T-helper 2 cell treated with Interferon-gamma antibody and Interleukin-4, amounts not matched to agents 5 μg/mL and 100 μg/mL, for 36 hours (primary cell): ENCODE results near the gene TUBA1A.
"Not testable (repeated sequence)": the region's sequence is repeated elsewhere in the genome, so short reads cannot be mapped to it uniquely, and the experiment has no call there.

Experiments
- DNase-seq: peaks from one replicate; pipeline ENCODE4 v3.0.0; 2021; ENCODE audit warnings: low spot score
- H3K27ac Mint-ChIP-seq: one replicate; pipeline ENCODE4 v1.8.0; 2021; ENCODE audit warnings: mild to moderate bottlenecking, mixed read lengths
- H3K27me3 Mint-ChIP-seq: one replicate; pipeline ENCODE4 v1.8.0; 2021; ENCODE audit warnings: low read depth, mixed read lengths
- H3K36me3 Mint-ChIP-seq: one replicate; pipeline ENCODE4 v1.8.0; 2021; ENCODE audit warnings: low read depth, mixed read lengths
- H3K4me1 Mint-ChIP-seq: one replicate; pipeline ENCODE4 v1.8.0; 2021; ENCODE audit warnings: low read depth, mixed read lengths
- H3K4me3 Mint-ChIP-seq: one replicate; pipeline ENCODE4 v1.8.0; 2022; ENCODE audit warnings: mild to moderate bottlenecking, moderate library complexity, mixed read lengths
- H3K9me3 Mint-ChIP-seq: one replicate; pipeline ENCODE4 v1.8.0; 2021; ENCODE audit warnings: mixed read lengths

The TUBA1A gene

DNA sequence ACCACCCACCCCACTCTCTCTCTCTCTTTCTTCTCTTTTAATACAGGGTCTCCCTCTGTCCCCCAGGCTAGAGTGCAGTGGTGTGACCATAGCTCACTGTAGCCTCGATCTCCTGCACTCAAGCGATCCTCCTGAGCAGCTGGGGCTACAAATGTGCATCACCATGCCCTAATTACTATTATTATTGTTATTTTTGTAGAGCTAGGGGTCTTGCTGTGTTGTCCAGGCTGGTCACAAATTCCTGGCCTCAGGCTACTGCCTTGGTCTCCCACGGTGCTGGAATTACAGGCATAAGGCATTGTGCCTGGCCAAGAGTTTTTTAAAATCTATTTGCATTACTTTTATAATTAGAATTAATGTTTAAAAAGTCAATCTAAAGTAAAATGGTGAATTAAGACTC is 34.7 kb downstream of the TUBA1A start:
- H3K4me3 Mint-ChIP-seq = no peak overlapping the region
- H3K27me3 Mint-ChIP-seq = no peaks in the 10 kb centered on the region
- H3K4me1 Mint-ChIP-seq = peaks cover 3% of the 10 kb centered on the region
- H3K27ac Mint-ChIP-seq = no peak overlapping the region
- DNase-seq = no peak
- no peaks in the 10 kb centered on the region for H3K9me3 Mint-ChIP-seq
- H3K36me3 Mint-ChIP-seq = no peaks in the 10 kb centered on the region

GRCh38 chr12:49147384-49147783 is 41.5 kb downstream of the TUBA1A start:
- Mint-ChIP-seq H3K9me3 (no peaks in the 10 kb centered on the region), H3K36me3 (peaks cover 2% of the 10 kb centered on the region), H3K4me3 (no peak overlapping the region), H3K27ac (no peak overlapping the region), H3K4me1 (peaks cover 3% of the 10 kb centered on the region), H3K27me3 (no peaks in the 10 kb centered on the region)
- DNase-seq = no peak

- Mint-ChIP-seq H3K36me3 (peaks cover 3% of the 10 kb centered on the region), H3K9me3 (no peaks in the 10 kb centered on the region), H3K27me3 (no peaks in the 10 kb centered on the region)
These were observed 42.5 kb downstream of the TUBA1A start for GRCh38 chr12:49146406-49146805.

GRCh38 chr12:49144384-49144783 is 44.5 kb downstream of the TUBA1A start:
- Mint-ChIP-seq H3K9me3 (no peaks in the 10 kb centered on the region), H3K4me1 (no peaks in the 10 kb centered on the region), H3K4me3 (no peak overlapping the region), H3K36me3 (peaks cover 5% of the 10 kb centered on the region), H3K27me3 (no peaks in the 10 kb centered on the region), H3K27ac (no peak overlapping the region)
- DNase-seq = no peak

More at GRCh38 chr12:49146406-49146805, 42.5 kb downstream of the TUBA1A start:
- no peak for DNase-seq
- H3K4me3 Mint-ChIP-seq = no peak overlapping the region
- H3K27ac Mint-ChIP-seq = no peak overlapping the region
- peaks cover 3% of the 10 kb centered on the region for H3K4me1 Mint-ChIP-seq

DNA sequence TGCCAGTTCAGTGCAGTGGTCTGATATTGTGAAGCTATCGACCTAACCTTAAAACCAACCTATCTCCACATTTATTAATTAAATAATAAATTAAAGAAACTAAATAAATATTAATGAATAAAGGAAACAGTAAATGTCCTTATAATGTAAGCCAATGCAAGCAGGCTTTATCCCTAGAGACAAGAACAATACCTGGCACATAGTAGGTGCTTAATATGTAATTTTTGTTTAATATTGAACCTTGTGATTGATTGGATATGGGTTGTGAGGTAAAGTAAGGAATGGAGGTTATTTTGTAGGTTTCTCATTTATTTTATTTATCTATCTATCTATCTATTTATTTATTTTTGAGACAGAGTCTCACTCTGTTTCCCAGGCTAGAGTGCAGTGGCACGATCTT is 49.9 kb downstream of the TUBA1A start:
- Mint-ChIP-seq H3K4me3 (no peak overlapping the region), H3K4me1 (peaks cover 7% of the 10 kb centered on the region), H3K36me3 (peaks cover 4% of the 10 kb centered on the region), H3K27ac (no peak overlapping the region), H3K9me3 (no peaks in the 10 kb centered on the region), H3K27me3 (no peaks in the 10 kb centered on the region)
- no peak for DNase-seq

GRCh38 chr12:49138587-49138986 is 50.3 kb downstream of the TUBA1A start:
- Mint-ChIP-seq H3K4me3 (no peak overlapping the region), H3K9me3 (no peaks in the 10 kb centered on the region), H3K4me1 (peaks cover 9% of the 10 kb centered on the region), H3K27me3 (no peaks in the 10 kb centered on the region), H3K27ac (no peak overlapping the region), H3K36me3 (peaks cover 4% of the 10 kb centered on the region)
- no peak for DNase-seq

DNA sequence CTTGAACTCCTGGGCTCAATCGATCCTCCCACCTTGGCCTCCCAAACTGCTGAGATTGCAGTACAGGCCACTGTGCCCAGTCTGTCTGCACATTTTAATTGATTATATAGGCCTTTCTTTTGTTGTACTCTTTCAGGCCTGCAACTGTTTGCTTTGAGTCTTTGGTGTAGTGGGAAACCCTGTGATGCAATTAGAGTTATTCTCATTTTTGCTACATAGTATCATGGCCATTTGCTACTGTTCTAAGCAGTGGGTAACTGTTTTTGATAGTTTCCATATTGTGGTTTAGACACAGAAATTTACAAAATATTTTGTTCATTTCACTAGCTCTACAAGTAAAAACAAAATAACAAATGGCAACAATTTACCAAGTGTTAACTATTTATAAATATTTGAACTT is 51.4 kb downstream of the TUBA1A start:
- no peak overlapping the region for H3K4me3 Mint-ChIP-seq
- no peak overlapping the region for H3K27ac Mint-ChIP-seq
- peaks cover 19% of the 10 kb centered on the region for H3K4me1 Mint-ChIP-seq

DNA sequence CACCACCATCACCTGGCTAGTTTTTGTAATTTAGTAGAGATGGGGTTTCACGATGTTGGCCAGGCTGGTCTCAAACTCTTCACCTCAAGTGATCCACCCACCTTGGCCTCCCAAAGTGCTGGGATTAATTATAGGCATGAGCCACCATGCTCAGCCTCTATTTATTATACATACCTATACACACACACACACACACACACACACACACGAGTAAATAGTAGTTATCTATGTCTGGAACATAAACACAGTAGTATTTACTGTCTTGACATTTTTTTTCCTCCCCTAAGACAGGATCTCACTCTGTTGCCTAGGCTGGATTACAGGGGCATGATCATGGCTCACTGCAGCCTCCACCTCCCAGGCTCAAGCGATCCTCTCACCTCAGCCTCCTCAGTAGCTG is 51.9 kb downstream of the TUBA1A start:
- H3K4me3 Mint-ChIP-seq, H3K27ac Mint-ChIP-seq, DNase-seq, H3K36me3 Mint-ChIP-seq, H3K9me3 Mint-ChIP-seq, H3K27me3 Mint-ChIP-seq: not testable (repeated sequence)
- H3K4me1 Mint-ChIP-seq = peaks cover 23% of the 10 kb centered on the region

More for the DNA sequence above, 51.4 kb downstream of the TUBA1A start:
- no peak for DNase-seq
- Mint-ChIP-seq H3K36me3 (peaks cover 4% of the 10 kb centered on the region), H3K27me3 (no peaks in the 10 kb centered on the region), H3K9me3 (no peaks in the 10 kb centered on the region)
